IPS DF 6.9 (cell line): Measurements from ENCODE around the gene MVK.

Experiments used
- DNase-seq: peaks from one replicate; pipeline ENCODE4 v3.0.0-alpha.2; 2013; ENCODE audit warnings: low read depth, low spot score
- H3K27ac ChIP-seq: one replicate; pipeline ENCODE4 v1.5.1; 2013; ENCODE audit warnings: low read length, control low read depth
- H3K27me3 ChIP-seq: 2 replicates; pipeline ENCODE4 v1.6.1; 2013; ENCODE audit warnings: mild to moderate bottlenecking, low read length; ENCODE audit not compliant: control insufficient read depth, insufficient read depth
- H3K36me3 ChIP-seq: 2 replicates; pipeline ENCODE4 v1.6.1; 2013; ENCODE audit warnings: low read length; ENCODE audit not compliant: control insufficient read depth, insufficient read depth
- H3K4me1 ChIP-seq: 2 replicates; pipeline ENCODE4 v1.6.1; 2013; ENCODE audit warnings: low read length; ENCODE audit not compliant: control insufficient read depth, insufficient read depth
- H3K4me3 ChIP-seq: 2 replicates; pipeline ENCODE4 v1.5.1; 2013; ENCODE audit warnings: mild to moderate bottlenecking, low read length
- H3K9me3 ChIP-seq: 2 replicates; pipeline ENCODE4 v1.6.1; 2013; ENCODE audit warnings: low read length, inconsistent platforms; ENCODE audit not compliant: control insufficient read depth, insufficient read depth
- WGBS: extraction: QIAGEN DNeasy Blood & Tissue Kit; methylation state at CpG from one replicate; pipeline ENCODE4 v1.1.7; 2013; ENCODE audit warnings: mixed read lengths, missing lambda C conversion rate; ENCODE audit not compliant: insufficient read length, insufficient coverage; 5-methylcytosine and 5-hydroxymethylcytosine counted together

MVK gene

GRCh38 chr12:109605016-109605415 lies 31.4 kb downstream of the MVK start:
- Histone ChIP-seq H3K4me1 (no peaks in the 10 kb centered on the region), H3K27me3 (no peaks in the 10 kb centered on the region; the same call in 1 of the 2 replicates), H3K27ac (no peak overlapping the region), H3K9me3 (no peaks in the 10 kb centered on the region), H3K4me3 (no peak overlapping the region), H3K36me3 (no peaks in the 10 kb centered on the region)
- no peak for DNase-seq
- no CpG with 5 or more reads among the region's 5 CpGs for WGBS

- Histone ChIP-seq H3K27me3 (no peaks in the 10 kb centered on the region; the same call in 1 of the 2 replicates), H3K27ac (no peak overlapping the region), H3K9me3 (no peaks in the 10 kb centered on the region), H3K4me3 (no peak overlapping the region), H3K4me1 (no peaks in the 10 kb centered on the region), H3K36me3 (no peaks in the 10 kb centered on the region)
- no peak for DNase-seq
- WGBS, result no CpG with 5 or more reads among the region's 13 CpGs
These were observed 32.1 kb downstream of the MVK start for GRCh38 chr12:109605599-109606228.

- no peaks in the 10 kb centered on the region for H3K36me3 ChIP-seq
- no peak overlapping the region for H3K27ac ChIP-seq
- WGBS, result no CpG with 5 or more reads among the region's 30 CpGs
- no peaks in the 10 kb centered on the region for H3K9me3 ChIP-seq
- no peak overlapping the region for H3K4me3 ChIP-seq
- no peaks in the 10 kb centered on the region; the same call in 1 of the 2 replicates for H3K27me3 ChIP-seq
- no peak for DNase-seq
- H3K4me1 ChIP-seq, result no peaks in the 10 kb centered on the region
These were observed 32.9 kb downstream of the MVK start for GRCh38 chr12:109606320-109607028.

GRCh38 chr12:109607618-109608017 lies 34.0 kb downstream of the MVK start:
- H3K36me3 ChIP-seq, result no peaks in the 10 kb centered on the region
- H3K9me3 ChIP-seq, result no peaks in the 10 kb centered on the region
- no peaks in the 10 kb centered on the region for H3K4me1 ChIP-seq
- no CpG with 5 or more reads among the region's 4 CpGs for WGBS
- H3K27ac ChIP-seq, result no peak overlapping the region
- DNase-seq, result no peak
- H3K27me3 ChIP-seq, result no peaks in the 10 kb centered on the region
- H3K4me3 ChIP-seq, result no peak overlapping the region

GRCh38 chr12:109608270-109608669 lies 34.7 kb downstream of the MVK start:
- Histone ChIP-seq H3K4me1 (0 out of 2 replicates have a peak, but pooled peaks cover 1% of the 10 kb centered on the region), H3K36me3 (no peaks in the 10 kb centered on the region), H3K27ac (no peak overlapping the region), H3K9me3 (no peaks in the 10 kb centered on the region), H3K4me3 (no peak overlapping the region), H3K27me3 (no peaks in the 10 kb centered on the region)
- WGBS, result no CpG with 5 or more reads among the region's 4 CpGs
- DNase-seq, result no peak

GRCh38 chr12:109608793-109609192 lies 35.2 kb downstream of the MVK start:
- 0 out of 2 replicates have a peak, but pooled peaks cover 1% of the 10 kb centered on the region for H3K4me1 ChIP-seq
- no peaks in the 10 kb centered on the region for H3K9me3 ChIP-seq
- H3K27me3 ChIP-seq, result no peaks in the 10 kb centered on the region
- no CpG with 5 or more reads among the region's 3 CpGs for WGBS
- no peaks in the 10 kb centered on the region for H3K36me3 ChIP-seq
- no peak for DNase-seq
- H3K27ac ChIP-seq, result no peak overlapping the region
- H3K4me3 ChIP-seq, result no peak overlapping the region

- no peaks in the 10 kb centered on the region for H3K36me3 ChIP-seq
- no peaks in the 10 kb centered on the region for H3K9me3 ChIP-seq
- no peak for DNase-seq
- H3K4me3 ChIP-seq, result no peak overlapping the region
- H3K4me1 ChIP-seq, result 0 out of 2 replicates have a peak, but pooled peaks cover 1% of the 10 kb centered on the region
- no peak overlapping the region for H3K27ac ChIP-seq
- WGBS, result no CpG with 5 or more reads among the region's 2 CpGs
- no peaks in the 10 kb centered on the region for H3K27me3 ChIP-seq
These were observed 35.7 kb downstream of the MVK start for GRCh38 chr12:109609342-109609741.

GRCh38 chr12:109610523-109610922 lies 36.9 kb downstream of the MVK start:
- Histone ChIP-seq H3K9me3 (no peaks in the 10 kb centered on the region), H3K36me3 (no peaks in the 10 kb centered on the region), H3K27ac (no peak overlapping the region), H3K4me1 (0 out of 2 replicates have a peak, but pooled peaks cover 1% of the 10 kb centered on the region), H3K4me3 (no peak overlapping the region), H3K27me3 (no peaks in the 10 kb centered on the region)
- WGBS, result no CpG with 5 or more reads among the region's 4 CpGs
- DNase-seq, result no peak

GRCh38 chr12:109611223-109611622 lies 37.6 kb downstream of the MVK start:
- Histone ChIP-seq H3K36me3 (no peaks in the 10 kb centered on the region), H3K9me3 (no peaks in the 10 kb centered on the region), H3K27ac (no peak overlapping the region), H3K4me3 (no peak overlapping the region), H3K4me1 (0 out of 2 replicates have a peak, but pooled peaks cover 1% of the 10 kb centered on the region), H3K27me3 (no peaks in the 10 kb centered on the region)
- no peak for DNase-seq
- no CpG with 5 or more reads among the region's 10 CpGs for WGBS

- H3K27me3 ChIP-seq, result no peaks in the 10 kb centered on the region
- no peaks in the 10 kb centered on the region for H3K9me3 ChIP-seq
- no peak for DNase-seq
- no peak overlapping the region for H3K4me3 ChIP-seq
- H3K36me3 ChIP-seq, result no peaks in the 10 kb centered on the region
- WGBS, result no CpG with 5 or more reads among the region's 3 CpGs
- 0 out of 2 replicates have a peak, but pooled peaks cover 1% of the 10 kb centered on the region for H3K4me1 ChIP-seq
- no peak overlapping the region for H3K27ac ChIP-seq
These were observed 38.4 kb downstream of the MVK start for GRCh38 chr12:109612003-109612402.
